ENCODE measurements around the gene FAM124B.

- no peak for TF ChIP-seq CTCF (IDR thresholded peaks at IDR 0.05)
- TF ChIP-seq ZFX (IDR thresholded peaks at IDR 0.05; ENCODE audit: borderline replicate concordance): no peak
Observed at GRCh38 chr2:224379172-224379571, 22.7 kb downstream of the FAM124B start.

Measured in 22Rv1 (cell line).